NCI-H748 treated with DMSO at 0.1 percent for 48 hours (cell line): ENCODE measurements around the gene DPP7.
A peak's percentile ranks its signal among the peaks of the same experiment; 100 is the strongest.
"Not testable (repeated sequence)": the region's sequence is repeated elsewhere in the genome, so short reads cannot be mapped to it uniquely, and the experiment has no call there.

Experiments used
- DNase-seq: peaks from one replicate; lab custom pipeline; 2025; lab: John Stamatoyannopoulos, UW

DPP7 gene

GRCh38 chr9:137129456-137130175 lies 15.1 kb upstream of the DPP7 start:
- peak; percentile 85 for DNase-seq

- no peak for DNase-seq
Observed at GRCh38 chr9:137128862-137129455, 14.4 kb upstream of the DPP7 start.

- no peak for DNase-seq
Observed at GRCh38 chr9:137128158-137128861, 13.8 kb upstream of the DPP7 start.

GRCh38 chr9:137127301-137128157 lies 13.0 kb upstream of the DPP7 start:
- no peak for DNase-seq

- no peak for DNase-seq
Observed at GRCh38 chr9:137126786-137127185, 12.3 kb upstream of the DPP7 start.

- DNase-seq: not testable (repeated sequence)
Observed at GRCh38 chr9:137123952-137124462, 9.5 kb upstream of the DPP7 start.

GRCh38 chr9:137123468-137123837 lies 8.9 kb upstream of the DPP7 start:
- DNase-seq: no peak

- not testable (repeated sequence) for DNase-seq
Observed at GRCh38 chr9:137122796-137123467, 8.4 kb upstream of the DPP7 start.

- DNase-seq: not testable (repeated sequence)
Observed at GRCh38 chr9:137121927-137122795, 7.6 kb upstream of the DPP7 start.

- DNase-seq: not testable (repeated sequence)
Observed at GRCh38 chr9:137118092-137118603, 3.6 kb upstream of the DPP7 start.

- no peak for DNase-seq
Observed at GRCh38 chr9:137117269-137117731, 2.8 kb upstream of the DPP7 start.

GRCh38 chr9:137116728-137117127 lies 2.2 kb upstream of the DPP7 start:
- no peak for DNase-seq

- DNase-seq: no peak
Observed at GRCh38 chr9:137116027-137116507, 1.5 kb upstream of the DPP7 start.

- no peak for DNase-seq
Observed at GRCh38 chr9:137115394-137116026, 977 bp upstream of the DPP7 start.

GRCh38 chr9:137114220-137114612 lies 317 bp downstream of the DPP7 start:
- no peak for DNase-seq

- no peak for DNase-seq
Observed at GRCh38 chr9:137113385-137114159, 961 bp downstream of the DPP7 start.

GRCh38 chr9:137112564-137113384 lies 1.8 kb downstream of the DPP7 start:
- DNase-seq: no peak
